CD14-positive monocyte (primary cell): ENCODE measurements around the gene LPAR5. TPM values are rescaled to one million over a fixed set of nuclear protein-coding genes. Genes with fewer than 3 reads are reported as not detected.

ENCODE experiments used
- DNase-seq, 3 donors: peaks; one replicate each; pipeline ENCODE4 v3.0.0-alpha.2; 2011 to 2022
- H2AFZ ChIP-seq: 2 replicates; pipeline ENCODE4 v1.6.0; 2012; ENCODE audit warnings: mild to moderate bottlenecking, low read depth, low read length, inconsistent platforms; ENCODE audit not compliant: insufficient read depth, poor library complexity, severe bottlenecking
- H3K27ac ChIP-seq, 2 donors: 1 replicate in 1 of 2; 2 replicates in 1 of 2; pipeline ENCODE4 v1.5.1; 2012 to 2013; ENCODE audit warnings: low read length in 2 of 2, control low read depth in 1 of 2, inconsistent platforms in 1 of 2, low read depth in 1 of 2, mild to moderate bottlenecking in 1 of 2
- H3K27me3 ChIP-seq, 2 donors: one replicate each; pipeline versions ENCODE4 v1.6.0 to v1.6.1; 2011 to 2013; ENCODE audit warnings: low read length in 2 of 2; ENCODE audit not compliant: control insufficient read depth in 2 of 2, insufficient read depth in 2 of 2
- H3K36me3 ChIP-seq, 2 donors: replicated peaks in 1 of 2; 1 replicate in 1 of 2; 2 replicates in 1 of 2; pipeline versions ENCODE4 v1.5.1 to v1.6.1; 2012 to 2013; ENCODE audit warnings: low read length in 2 of 2, control low read depth in 1 of 2, inconsistent platforms in 1 of 2, mild to moderate bottlenecking in 1 of 2; ENCODE audit not compliant: insufficient read depth in 2 of 2, control insufficient read depth in 1 of 2
- H3K4me1 ChIP-seq, 2 donors: 1 replicate in 1 of 2; 2 replicates in 1 of 2; pipeline versions ENCODE4 v1.5.1 to v1.6.1; 2012 to 2013; ENCODE audit warnings: low read length in 2 of 2, control low read depth in 1 of 2, inconsistent platforms in 1 of 2, mild to moderate bottlenecking in 1 of 2, moderate library complexity in 1 of 2; ENCODE audit not compliant: insufficient read depth in 2 of 2, control insufficient read depth in 1 of 2
- H3K4me2 ChIP-seq: replicated peaks from 2 replicates; pipeline ENCODE3; 2012; ENCODE audit warnings: low read length, moderate library complexity, mild to moderate bottlenecking; ENCODE audit not compliant: poor library complexity, severe bottlenecking; ENCODE audit errors: extremely low read depth
- H3K4me3 ChIP-seq, 3 experiments: fragments of 200-600 bp in 1 of 3; sonication (generic) in 1 of 3; replicated peaks in 1 of 3; 1 replicate in 2 of 3; 2 replicates in 1 of 3; pipeline ENCODE4 v1.5.1; 2011 to 2013; ENCODE audit warnings: low read length in 3 of 3, mild to moderate bottlenecking in 3 of 3, control low read depth in 2 of 3, low read depth in 2 of 3, inconsistent platforms in 1 of 3, moderate library complexity in 1 of 3
- H3K79me2 ChIP-seq: 2 replicates; pipeline ENCODE4 v1.6.0; 2012; ENCODE audit warnings: mild to moderate bottlenecking, control low read depth, inconsistent platforms, low read length, moderate library complexity; ENCODE audit not compliant: insufficient read depth
- H3K9ac ChIP-seq: 2 replicates; pipeline ENCODE4 v1.6.0; 2017; ENCODE audit warnings: low read length, mild to moderate bottlenecking; ENCODE audit not compliant: insufficient read depth, poor library complexity, severe bottlenecking
- H3K9me3 ChIP-seq, 2 donors: replicated peaks in 1 of 2; 1 replicate in 1 of 2; 2 replicates in 1 of 2; pipeline versions ENCODE4 v1.5.1 to v1.6.1; 2012 to 2013; ENCODE audit warnings: low read length in 2 of 2, control low read depth in 1 of 2; ENCODE audit not compliant: control insufficient read depth in 1 of 2, insufficient read depth in 1 of 2
- H4K20me1 ChIP-seq: 2 replicates; pipeline ENCODE4 v1.6.0; 2012; ENCODE audit warnings: mild to moderate bottlenecking, low read length, control low read depth, moderate library complexity; ENCODE audit not compliant: insufficient read depth
- H3K27ac Mint-ChIP-seq, 7 donors: one replicate each; pipeline ENCODE4 v1.8.0; 2020; ENCODE audit warnings: mild to moderate bottlenecking in 7 of 7, mixed read lengths in 7 of 7, moderate library complexity in 6 of 7, inconsistent platforms in 2 of 7
- H3K27me3 Mint-ChIP-seq, 3 donors: one replicate each; pipeline ENCODE4 v1.8.0; 2021 to 2022; ENCODE audit warnings: low read depth in 3 of 3, mild to moderate bottlenecking in 3 of 3, mixed read lengths in 3 of 3, moderate library complexity in 3 of 3, inconsistent platforms in 1 of 3
- H3K36me3 Mint-ChIP-seq, 2 donors: one replicate each; pipeline ENCODE4 v1.8.0; 2020; ENCODE audit warnings: mixed read lengths in 2 of 2, inconsistent platforms in 1 of 2, mild to moderate bottlenecking in 1 of 2
- H3K4me1 Mint-ChIP-seq: one replicate; pipeline ENCODE4 v1.8.0; 2020; ENCODE audit warnings: mild to moderate bottlenecking, mixed read lengths
- H3K4me3 Mint-ChIP-seq, 2 donors: one replicate each; pipeline ENCODE4 v1.8.0; 2020; ENCODE audit warnings: mild to moderate bottlenecking in 2 of 2, mixed read lengths in 2 of 2, moderate library complexity in 1 of 2
- H3K9me3 Mint-ChIP-seq, 7 donors: one replicate each; pipeline ENCODE4 v1.8.0; 2020 to 2022; ENCODE audit warnings: mixed read lengths in 7 of 7, mild to moderate bottlenecking in 6 of 7, moderate library complexity in 6 of 7, inconsistent platforms in 2 of 7
- CTCF ChIP-seq: fragments of 200-600 bp; IDR thresholded peaks from one replicate; pipeline ENCODE4 v1.8.0; 2022; ENCODE audit warnings: antibody characterized with exemption, mild to moderate bottlenecking
- WGBS: methylation state at CpG from one replicate; pipeline ENCODE4 v1.1.5; 2013; ENCODE audit warnings: missing lambda C conversion rate; ENCODE audit not compliant: insufficient coverage; 5-methylcytosine and 5-hydroxymethylcytosine counted together
- intact Hi-C, 2 donors: fragments of 100-400 bp; cut with micrococcal nuclease; formaldehyde crosslinking; loops; one replicate each; pipeline versions ENCODE4 v1.15.0 to v1.15.1; 2023
- polyA plus RNA-seq, 3 donors: library from polyadenylated mRNA; depleted of rRNA in 1 of 3; unstranded in 2 of 3; stranded (reverse) in 1 of 3; fragments of 300-500 nt in 2 of 3; fragments of >200 nt in 1 of 3; fragmentation: Illumina TruSeq in 2 of 3; gene quantifications; 1 replicate in 2 of 3; 2 replicates in 1 of 3; pipeline ENCODE4 v1.2.3, GENCODE V29; 2012 to 2021

The LPAR5 gene
- polyA plus RNA-seq, 3 donors = 0.11 to 0.18 (median 0.14) TPM

- Histone ChIP-seq H3K79me2 (no peaks in the 10 kb centered on the region), H3K4me2 (peak overlapping the region; percentile 38), H2AFZ (peak overlapping the region; percentile 52), H3K4me1 (peaks cover 45 to 64% of the 10 kb centered on the region in 2 donors), H3K27ac (peak overlapping the region; percentile 1 to 54), H3K4me3 (peak overlapping the region in 1 of 3 experiments; percentile 29), H3K9me3 (no peaks in the 10 kb centered on the region), H4K20me1 (no peaks in the 10 kb centered on the region), H3K27me3 (no peaks in the 10 kb centered on the region), H3K36me3 (no peaks in the 10 kb centered on the region), H3K9ac (no peak overlapping the region)
- H3K27ac Mint-ChIP-seq = peak overlapping the region in 5 of 7 donors; percentile 63 to 84 (median 74)
- DNase-seq = peak; percentile 56 to 61 (median 57)
- TF ChIP-seq CTCF = no peak
- peaks cover 0 to 2% of the 10 kb centered on the region in 2 donors for H3K36me3 Mint-ChIP-seq
- intact Hi-C loops = no loop called here
- 87% methylated on average over 5 of the region's 9 CpGs for WGBS
- peaks cover 2 to 3% (median 2%) of the 10 kb centered on the region in 3 donors for H3K27me3 Mint-ChIP-seq
- H3K4me1 Mint-ChIP-seq = peaks cover 59% of the 10 kb centered on the region
- peaks cover 0 to 2% (median 0%) of the 10 kb centered on the region in 7 donors for H3K9me3 Mint-ChIP-seq
- peak overlapping the region in 1 of 2 donors; percentile 53 for H3K4me3 Mint-ChIP-seq
These were observed 2.5 kb upstream of the LPAR5 start for GRCh38 chr12:6638305-6638704.

GRCh38 chr12:6635375-6635855 is 344 bp downstream of the LPAR5 start:
- DNase-seq = no peak
- no peaks in the 10 kb centered on the region for H3K36me3 ChIP-seq
- Mint-ChIP-seq H3K4me1 (peaks cover 53% of the 10 kb centered on the region), H3K36me3 (no peaks in the 10 kb centered on the region), H3K27ac (peak overlapping the region in 1 of 7 donors; percentile 21), H3K9me3 (peaks cover 0 to 2% (median 0%) of the 10 kb centered on the region in 7 donors), H3K27me3 (peaks cover 0 to 8% (median 5%) of the 10 kb centered on the region in 3 donors), H3K4me3 (peak overlapping the region in 1 of 2 donors; percentile 24)
- H3K4me3 ChIP-seq = no peak overlapping the region
- H3K9me3 ChIP-seq = no peaks in the 10 kb centered on the region
- H2AFZ ChIP-seq = no peak overlapping the region
- H3K27me3 ChIP-seq = no peaks in the 10 kb centered on the region
- 79% methylated on average over 5 of the region's 5 CpGs for WGBS
- H3K27ac ChIP-seq = no peak overlapping the region
- no peaks in the 10 kb centered on the region for H3K79me2 ChIP-seq
- H3K4me2 ChIP-seq = no peak overlapping the region
- no peak for TF ChIP-seq CTCF
- H3K9ac ChIP-seq = no peak overlapping the region
- intact Hi-C loops = no loop called here
- no peaks in the 10 kb centered on the region for H4K20me1 ChIP-seq
- peaks cover 47 to 56% of the 10 kb centered on the region in 2 donors for H3K4me1 ChIP-seq
